ENCODE measurements around the gene HOXA3. TPM values are rescaled to one million over a fixed set of nuclear protein-coding genes. Genes with fewer than 3 reads are reported as not detected.

Gene HOXA3
- total and polyA plus RNA-seq, 9 of the 15 experiments (the other 6 are each of a cell fraction or from before 2014, with no cell fraction given): 0.04 to 0.13 TPM; not detected in 7

- Histone ChIP-seq H2AFZ (ENCODE audit: low read depth, low read length) (no peak overlapping the region), H3K27ac (ENCODE audit: extremely low read depth, low read depth, low read length) (no peak overlapping the region), H3K27me3 (ENCODE audit: control insufficient read depth in 2 of 2, insufficient read depth in 2 of 2, low read length in 2 of 2) (peaks cover 33 to 73% of the 10 kb centered on the region in 2 experiments), H3K9me3 (replicated peaks; ENCODE audit: control insufficient read depth, insufficient read depth, low read depth, low read length) (no peaks in the 10 kb centered on the region), H3K79me2 (ENCODE audit: control insufficient read depth, insufficient read depth, low read length) (no peaks in the 10 kb centered on the region), H3K9me1 (ENCODE audit: control insufficient read depth, insufficient read depth, low read length) (no peaks in the 10 kb centered on the region), H4K20me1 (replicated peaks; ENCODE audit: control insufficient read depth, insufficient read depth, low read length) (no peaks in the 10 kb centered on the region), H3K4me3 (no peak overlapping the region), H3K4me1 (replicated peaks in 1 of 2; ENCODE audit: control insufficient read depth in 2 of 2, insufficient read depth in 2 of 2, low read length in 2 of 2) (peaks cover 0 to 3% of the 10 kb centered on the region in 2 experiments; a peak in 1 of 5 replicates), H3K9ac (ENCODE audit: insufficient read depth in 1 of 2, low read depth in 2 of 2, low read length in 2 of 2) (no peak overlapping the region), H3K4me2 (ENCODE audit: insufficient read depth, low read length) (no peak overlapping the region), H3K36me3 (ENCODE audit: control insufficient read depth, insufficient read depth, low read length) (no peaks in the 10 kb centered on the region)
- DNase-seq (ENCODE audit: extremely low read depth in 1 of 4, low spot score in 3 of 4) (no peak), ATAC-seq (no peak), FAIRE-seq (no peak)
- intact Hi-C loops (cut with micrococcal nuclease): no loop called here
- in situ Hi-C loops (cut with MboI): loop anchor here (25.0 kb wide), 3 partner anchors 659 to 1284 kb away; no protein-coding TSS in a partner anchor
- CTCF ChIA-PET (ENCODE audit: low intra/inter-chr PET ratio): no interaction called here
- POLR2A ChIA-PET: no interaction called here
- no TSS peak for BruUV-seq (replicated peaks)
- 2% methylated on average over 8 of the region's 8 CpGs for WGBS (ENCODE audit: insufficient coverage, low coverage, missing lambda C conversion rate)
- no peak for TF ChIP-seq L3MBTL2 (IDR thresholded peaks at IDR 0.05)
- TF ChIP-seq ZNF584 (CRISPR knock-in tag; IDR thresholded peaks at IDR 0.05; ENCODE audit: low read depth): no peak
- TF ChIP-seq BRCA1 (IDR thresholded peaks at IDR 0.05): no peak
- TF ChIP-seq BRCA1 (CRISPR knock-in tag; IDR thresholded peaks at IDR 0.05): no peak
- TF ChIP-seq TAF7 (tag; IDR thresholded peaks at IDR 0.05): no peak
- TF ChIP-seq ZC3H11A (IDR thresholded peaks at IDR 0.05; ENCODE audit: low read depth, low read length): no peak
- TF ChIP-seq SRSF7 (optimal IDR thresholded peaks at IDR 0.05; ENCODE audit: low read depth, low read length): no peak
- no peak for TF ChIP-seq LCOR (CRISPR knock-in tag; IDR thresholded peaks at IDR 0.05)
Measured at GRCh38 chr7:27171325-27171636, 18.9 kb upstream of the HOXA3 start.

All from K562 (cell line).